Right atrium auricular region (tissue), 2 donors: ENCODE data around the gene ACTR3C. TPM values are rescaled to one million over a fixed set of nuclear protein-coding genes. Genes with fewer than 3 reads are reported as not detected.

ENCODE experiments used
- DNase-seq: peaks from one replicate; pipeline ENCODE4 v3.0.0-alpha.2; 2019; ENCODE audit warnings: low spot score
- H3K27ac ChIP-seq, 2 donors: fragments of 200-600 bp; sonication (generic); 1 replicate in 1 of 2; 2 replicates in 1 of 2; pipeline ENCODE4 v1.5.1; 2016 to 2019
- H3K27me3 ChIP-seq, 2 donors: fragments of 200-600 bp; sonication (generic); one replicate each; pipeline versions ENCODE4 v1.5.1 to v1.6.0; 2017 to 2019
- H3K36me3 ChIP-seq: fragments of 200-600 bp; sonication (generic); one replicate; pipeline ENCODE4 v1.5.1; 2016
- H3K4me1 ChIP-seq, 2 donors: fragments of 200-600 bp; sonication (generic); one replicate each; pipeline versions ENCODE4 v1.5.1 to v1.6.0; 2017 to 2019
- H3K4me3 ChIP-seq, 2 donors: fragments of 200-600 bp; sonication (generic); 1 replicate in 1 of 2; 2 replicates in 1 of 2; pipeline ENCODE4 v1.5.1; 2017 to 2019; ENCODE audit warnings: mild to moderate bottlenecking in 1 of 2, moderate library complexity in 1 of 2
- H3K9me3 ChIP-seq, 2 donors: fragments of 200-600 bp; sonication (generic); one replicate each; pipeline ENCODE4 v1.5.1; 2019
- CTCF ChIP-seq, 2 donors: fragments of 200-600 bp; sonication (generic); IDR thresholded peaks; one replicate each; pipeline ENCODE4 v1.5.1; 2019; ENCODE audit warnings: antibody characterized with exemption in 2 of 2
- total RNA-seq, 2 donors: library from RNA; depleted of rRNA; stranded (reverse); fragments of >200 nt; gene quantifications; one replicate each; pipeline ENCODE4 v1.1.0, GENCODE V29; 2016

The ACTR3C gene
- total RNA-seq, 2 donors from 2014 or later = 3.2 to 4.1 TPM

GRCh38 chr7:150360363-150361058 lies 37.2 kb upstream of the ACTR3C start:
- TF ChIP-seq CTCF (IDR thresholded peaks at IDR 0.05) = no peak
- Histone ChIP-seq H3K36me3 (no peaks in the 10 kb centered on the region), H3K27ac (no peak overlapping the region), H3K9me3 (no peaks in the 10 kb centered on the region), H3K4me3 (no peak overlapping the region), H3K4me1 (peaks cover 0 to 7% of the 10 kb centered on the region in 2 donors), H3K27me3 (no peaks in the 10 kb centered on the region)
- no peak for DNase-seq

GRCh38 chr7:150359622-150360362 lies 36.4 kb upstream of the ACTR3C start:
- TF ChIP-seq CTCF (IDR thresholded peaks at IDR 0.05) = no peak
- Histone ChIP-seq H3K4me1 (peaks cover 0 to 7% of the 10 kb centered on the region in 2 donors), H3K4me3 (no peak overlapping the region), H3K9me3 (no peaks in the 10 kb centered on the region), H3K27me3 (no peaks in the 10 kb centered on the region), H3K27ac (no peak overlapping the region), H3K36me3 (no peaks in the 10 kb centered on the region)
- DNase-seq = no peak

GRCh38 chr7:150358988-150359621 lies 35.8 kb upstream of the ACTR3C start:
- Histone ChIP-seq H3K27me3 (no peaks in the 10 kb centered on the region), H3K9me3 (no peaks in the 10 kb centered on the region), H3K36me3 (no peaks in the 10 kb centered on the region), H3K4me1 (peaks cover 0 to 7% of the 10 kb centered on the region in 2 donors), H3K27ac (no peak overlapping the region), H3K4me3 (no peak overlapping the region)
- no peak for DNase-seq
- TF ChIP-seq CTCF (IDR thresholded peaks at IDR 0.05) = no peak

GRCh38 chr7:150358433-150358832 lies 35.1 kb upstream of the ACTR3C start:
- TF ChIP-seq CTCF (IDR thresholded peaks at IDR 0.05) = no peak
- H3K4me3 ChIP-seq = no peak overlapping the region
- H3K27ac ChIP-seq = no peak overlapping the region
- H3K27me3 ChIP-seq = no peaks in the 10 kb centered on the region
- no peaks in the 10 kb centered on the region for H3K9me3 ChIP-seq
- DNase-seq = no peak
- no peaks in the 10 kb centered on the region for H3K36me3 ChIP-seq
- H3K4me1 ChIP-seq = peaks cover 0 to 7% of the 10 kb centered on the region in 2 donors

- no peak overlapping the region for H3K27ac ChIP-seq
- no peak for DNase-seq
Observed at GRCh38 chr7:150357771-150358427, 34.6 kb upstream of the ACTR3C start.

More at GRCh38 chr7:150357771-150358427, 34.6 kb upstream of the ACTR3C start:
- no peaks in the 10 kb centered on the region for H3K9me3 ChIP-seq
- H3K4me1 ChIP-seq = peaks cover 0 to 7% of the 10 kb centered on the region in 2 donors
- no peak for TF ChIP-seq CTCF (IDR thresholded peaks at IDR 0.05)
- H3K27me3 ChIP-seq = no peaks in the 10 kb centered on the region
- no peak overlapping the region for H3K4me3 ChIP-seq
- no peaks in the 10 kb centered on the region for H3K36me3 ChIP-seq
